ENCODE data around the gene ILKAP. TPM values are rescaled to one million over a fixed set of nuclear protein-coding genes. Genes with fewer than 3 reads are reported as not detected.

ILKAP gene
- total and polyA plus RNA-seq, 2 donors (not counting 1 experiment from before 2014, with no cell fraction given) = 82.5 to 98.6 TPM

- Histone ChIP-seq H3K4me1 (ENCODE audit: control insufficient read depth in 2 of 2, insufficient read depth in 2 of 2, low read length in 2 of 2) (no peaks in the 10 kb centered on the region), H2AFZ (ENCODE audit: insufficient read depth, low read depth, low read length, poor library complexity, severe bottlenecking) (no peak overlapping the region), H3K27ac (ENCODE audit: low read length in 2 of 2) (no peak overlapping the region), H3K36me3 (replicated peaks in 1 of 2; ENCODE audit: control extremely low read depth in 1 of 2, control insufficient read depth in 1 of 2, extremely low read depth in 1 of 2, insufficient read depth in 2 of 2, low read length in 1 of 2) (peaks cover 0 to 2% of the 10 kb centered on the region in 2 experiments), H3K79me2 (ENCODE audit: control insufficient read depth, insufficient read depth, low read length) (no peaks in the 10 kb centered on the region), H4K20me1 (ENCODE audit: control insufficient read depth, insufficient read depth, low read length, poor library complexity, severe bottlenecking) (no peaks in the 10 kb centered on the region), H3K27me3 (replicated peaks in 1 of 4; ENCODE audit: control extremely low read depth in 1 of 4, control insufficient read depth in 3 of 4, insufficient read depth in 4 of 4, low read length in 3 of 4) (no peaks in the 10 kb centered on the region), H3K9me3 (ENCODE audit: control extremely low read depth in 1 of 3, control insufficient read depth in 2 of 3, insufficient read depth in 1 of 3, low read length in 2 of 3) (peaks cover 0 to 6% (median 0%) of the 10 kb centered on the region in 3 donors), H3K4me2 (replicated peaks; ENCODE audit: low read depth, low read length, poor library complexity, severe bottlenecking) (no peak overlapping the region), H3K9ac (ENCODE audit: low read length) (no peak overlapping the region), H3K4me3 (ENCODE audit: control extremely low read depth in 1 of 5, extremely low read depth in 1 of 5, insufficient read depth in 1 of 5, low read depth in 2 of 5, low read length in 4 of 5) (no peak overlapping the region)
- TF ChIP-seq CTCF (IDR thresholded peaks at IDR 0.05) (no peak), EZH2 (IDR thresholded peaks at IDR 0.05; ENCODE audit: borderline replicate concordance, insufficient read depth, low read depth, low read length, poor library complexity, severe bottlenecking) (no peak)
- no peaks in the 10 kb centered on the region for H3K9me3 Mint-ChIP-seq (ENCODE audit: insufficient read depth)
- H3K4me3 Mint-ChIP-seq = no peak overlapping the region
- intact Hi-C loops (cut with micrococcal nuclease) = no loop called here
- no peak overlapping the region for H3K27ac Mint-ChIP-seq
- no peaks in the 10 kb centered on the region for H3K4me1 Mint-ChIP-seq
- POLR2A ChIA-PET = no interaction called here
- CTCF ChIA-PET = no interaction called here
- H3K27me3 Mint-ChIP-seq = peaks cover 6% of the 10 kb centered on the region
- no peak for ATAC-seq (ENCODE audit: low read depth)
- DNase-seq = no peak
- 97% methylated on average over 27 of the region's 29 CpGs for WGBS (ENCODE audit: insufficient coverage)
Measured at GRCh38 chr2:238224356-238225035, 21.0 kb upstream of the ILKAP start.

- Histone ChIP-seq H3K4me3 (ENCODE audit: control extremely low read depth in 1 of 5, extremely low read depth in 1 of 5, insufficient read depth in 1 of 5, low read depth in 2 of 5, low read length in 4 of 5) (no peak overlapping the region), H3K27me3 (replicated peaks in 1 of 4; ENCODE audit: control extremely low read depth in 1 of 4, control insufficient read depth in 3 of 4, insufficient read depth in 4 of 4, low read length in 3 of 4) (peaks cover 0 to 11% (median 4%) of the 10 kb centered on the region in 4 experiments), H3K27ac (ENCODE audit: low read length in 2 of 2) (no peak overlapping the region), H3K4me2 (replicated peaks; ENCODE audit: low read depth, low read length, poor library complexity, severe bottlenecking) (peak overlapping the region; percentile 19), H3K9ac (ENCODE audit: low read length) (no peak overlapping the region), H3K4me1 (ENCODE audit: control insufficient read depth in 2 of 2, insufficient read depth in 2 of 2, low read length in 2 of 2) (no peaks in the 10 kb centered on the region), H3K9me3 (ENCODE audit: control extremely low read depth in 1 of 3, control insufficient read depth in 2 of 3, insufficient read depth in 1 of 3, low read length in 2 of 3) (peaks cover 0 to 4% (median 0%) of the 10 kb centered on the region in 3 donors), H2AFZ (ENCODE audit: insufficient read depth, low read depth, low read length, poor library complexity, severe bottlenecking) (no peak overlapping the region), H3K36me3 (replicated peaks in 1 of 2; ENCODE audit: control extremely low read depth in 1 of 2, control insufficient read depth in 1 of 2, extremely low read depth in 1 of 2, insufficient read depth in 2 of 2, low read length in 1 of 2) (peaks cover 0 to 2% of the 10 kb centered on the region in 2 experiments), H4K20me1 (ENCODE audit: control insufficient read depth, insufficient read depth, low read length, poor library complexity, severe bottlenecking) (no peaks in the 10 kb centered on the region), H3K79me2 (ENCODE audit: control insufficient read depth, insufficient read depth, low read length) (no peaks in the 10 kb centered on the region)
- ChIA-PET CTCF (no interaction called here), POLR2A (no interaction called here)
- DNase-seq (no peak), ATAC-seq (ENCODE audit: low read depth) (peak; percentile 36)
- H3K9me3 Mint-ChIP-seq (ENCODE audit: insufficient read depth) = no peaks in the 10 kb centered on the region
- H3K27ac Mint-ChIP-seq = no peak overlapping the region
- WGBS (ENCODE audit: insufficient coverage) = 81% methylated on average over 22 of the region's 23 CpGs
- H3K4me3 Mint-ChIP-seq = no peak overlapping the region
- H3K27me3 Mint-ChIP-seq = peaks cover under 1% of the 10 kb centered on the region
- intact Hi-C loops (cut with micrococcal nuclease) = no loop called here
- TF ChIP-seq EZH2 (IDR thresholded peaks at IDR 0.05; ENCODE audit: borderline replicate concordance, insufficient read depth, low read depth, low read length, poor library complexity, severe bottlenecking) = no peak
- no peak for TF ChIP-seq CTCF (IDR thresholded peaks at IDR 0.05)
- no peaks in the 10 kb centered on the region for H3K4me1 Mint-ChIP-seq
Measured at GRCh38 chr2:238220892-238221521, 17.5 kb upstream of the ILKAP start.
